Measurements from ENCODE around the gene ATP2B2. TPM values are rescaled to one million over a fixed set of nuclear protein-coding genes. Genes with fewer than 3 reads are reported as not detected.

ATP2B2 gene
- total RNA-seq, 1 experiment from 2014 or later, result not detected

GRCh38 chr3:10432931-10433330, 72.5 kb downstream of the ATP2B2 start:
- RAD21 ChIA-PET (ENCODE audit: low non-redundant PET in 1 of 2, low total read pairs in 2 of 2, uncharacterized antibody in 2 of 2, unreplicated experiment in 2 of 2), result no interaction called here
- DNase-seq (ENCODE audit: low read depth, low spot score) (no peak), ATAC-seq (no peak)
- POLR2A ChIA-PET, result no interaction called here
- Histone ChIP-seq H3K4me3 (replicated peaks in 1 of 2; ENCODE audit: low read depth in 1 of 2, low read length in 2 of 2) (no peak overlapping the region), H4K20me1 (ENCODE audit: insufficient read depth) (no peaks in the 10 kb centered on the region), H3K4me2 (ENCODE audit: low read length) (no peak overlapping the region), H3K4me1 (ENCODE audit: control insufficient read depth in 1 of 2, insufficient read depth in 2 of 2, low read length in 2 of 2) (no peaks in the 10 kb centered on the region), H3K9me3 (ENCODE audit: control insufficient read depth in 1 of 2, insufficient read depth in 1 of 2, low read depth in 1 of 2, low read length in 2 of 2) (no peaks in the 10 kb centered on the region), H3K9ac (ENCODE audit: low read length) (no peak overlapping the region), H3K36me3 (ENCODE audit: control insufficient read depth in 1 of 2, insufficient read depth in 2 of 2, low read length in 2 of 2) (no peaks in the 10 kb centered on the region), H3K27me3 (ENCODE audit: insufficient read depth, low read length) (peaks cover 15% of the 10 kb centered on the region; the same call in 1 of the 2 replicates), H3K9me2 (ENCODE audit: insufficient read depth) (no peaks in the 10 kb centered on the region), H2AFZ (ENCODE audit: low read depth, low read length, poor library complexity, severe bottlenecking) (no peak overlapping the region), H3K27ac (ENCODE audit: low read depth, low read length) (no peak overlapping the region), H3K79me2 (ENCODE audit: insufficient read depth, low read length) (no peaks in the 10 kb centered on the region)
- CTCF ChIA-PET, result no interaction called here
- TF ChIP-seq CBX3 (IDR thresholded peaks at IDR 0.05; ENCODE audit: low read depth), result no peak
- no peak for TF ChIP-seq ZNF274 (IDR thresholded peaks at IDR 0.05; ENCODE audit: low read depth, low read length)
- TF ChIP-seq SP1 (IDR thresholded peaks at IDR 0.05; ENCODE audit: low read depth), result no peak
- no peak for TF ChIP-seq CTCF (IDR thresholded peaks at IDR 0.05 in 2 of 3, conservative IDR thresholded peaks at IDR 0.05 in 1 of 3; ENCODE audit: borderline replicate concordance in 1 of 3, insufficient read depth in 1 of 3, low read depth in 2 of 3, low read length in 2 of 3)
- no peak for TF ChIP-seq FOSL1 (IDR thresholded peaks at IDR 0.05; ENCODE audit: low read depth)
- no peak for TF ChIP-seq CEBPB (IDR thresholded peaks at IDR 0.05; ENCODE audit: low read depth)
- no peak for TF ChIP-seq EZH2phosphoT487 (IDR thresholded peaks at IDR 0.05; ENCODE audit: borderline replicate concordance)
- TF ChIP-seq JUND (IDR thresholded peaks at IDR 0.05), result no peak
- TF ChIP-seq POLR2A (IDR thresholded peaks at IDR 0.05; ENCODE audit: borderline replicate concordance, extremely low read depth, insufficient read depth, insufficient read length), result no peak
- TF ChIP-seq EGR1 (IDR thresholded peaks at IDR 0.05; ENCODE audit: low read depth), result no peak
- intact Hi-C loops (cut with micrococcal nuclease), result no loop called here
- BruUV-seq (replicated peaks), result no TSS peak

Measured in HCT116 (cell line).